Measurements from ENCODE around the gene DBT.

DNA sequence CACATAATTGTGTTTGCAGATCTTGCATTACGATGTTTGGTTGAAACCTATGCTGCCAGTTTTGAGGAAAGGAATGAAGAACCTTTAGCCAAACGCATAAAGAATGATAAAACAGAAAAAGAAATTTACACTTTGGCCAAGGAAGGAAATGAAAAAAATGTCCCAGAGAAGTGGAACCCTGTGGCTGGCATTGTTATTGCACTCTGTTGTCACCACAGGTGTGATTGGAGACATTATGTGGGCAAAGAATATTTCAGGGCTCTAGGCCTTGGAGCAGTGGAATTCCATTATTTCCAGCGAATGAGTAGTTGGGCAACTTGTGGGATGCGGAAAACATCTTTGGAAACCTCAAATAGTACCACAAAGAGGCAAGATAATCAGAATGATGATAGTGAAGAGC lies 101.8 kb downstream of the DBT start:
- TF ChIP-seq POLR2AphosphoS5 (IDR thresholded peaks at IDR 0.05; ENCODE audit: low read depth, low read length) = no peak
- no peak for TF ChIP-seq POLR2A (IDR thresholded peaks at IDR 0.05; ENCODE audit: low read depth, low read length)
